ENCODE measurements around the gene PDZD8.

GRCh38 chr10:117316701-117317100 lies 58.5 kb downstream of the PDZD8 start:
- no peak for TF ChIP-seq CTCF (IDR thresholded peaks at IDR 0.05; ENCODE audit: extremely low read depth in 1 of 2, insufficient read depth in 1 of 2, low read depth in 1 of 2, low read length in 2 of 2)
- TF ChIP-seq POLR2AphosphoS5 (IDR thresholded peaks at IDR 0.05; ENCODE audit: insufficient read depth, low read depth, low read length): no peak
